NCI-H1436 treated with DMSO at 0.1 percent for 48 hours (cell line): ENCODE measurements around the gene SLC35A1.

Experiments
- DNase-seq: peaks from one replicate; lab custom pipeline; 2025; lab: John Stamatoyannopoulos, UW

Gene SLC35A1

GRCh38 chr6:87529221-87529620 is 56.4 kb downstream of the SLC35A1 start:
- no peak for DNase-seq

DNA sequence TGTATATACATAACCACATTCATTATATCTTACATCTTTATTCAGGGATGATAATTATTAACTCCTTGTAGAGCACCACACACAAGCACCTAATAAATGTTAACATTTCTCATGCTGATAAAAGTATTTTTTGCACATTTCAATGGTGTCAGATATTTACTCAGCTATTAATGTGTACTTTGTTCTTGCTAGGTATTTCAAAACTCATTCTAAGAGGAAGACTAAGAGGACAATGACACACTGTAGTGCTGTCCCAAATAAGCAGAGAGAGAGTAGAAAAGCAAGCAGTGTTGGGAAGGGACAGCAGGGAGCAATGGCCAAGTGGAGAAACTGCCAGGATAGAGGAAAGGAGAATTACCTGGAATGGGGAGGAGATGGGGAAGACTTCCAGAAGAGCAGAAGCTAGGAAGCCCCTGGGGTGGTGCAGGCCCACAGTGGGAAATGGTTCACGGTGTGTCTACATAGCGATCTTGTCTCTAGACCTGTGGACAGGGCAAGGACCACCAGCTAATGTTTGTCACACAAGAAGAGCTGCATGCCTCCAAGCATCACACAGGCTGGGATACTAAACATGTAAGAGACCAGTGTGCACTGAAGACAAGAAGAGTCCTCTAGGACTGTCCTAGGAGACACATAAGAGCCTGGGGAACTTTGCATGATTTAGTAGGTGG is 61.7 kb downstream of the SLC35A1 start:
- no peak for DNase-seq

GRCh38 chr6:87538510-87539260 is 65.9 kb downstream of the SLC35A1 start:
- no peak for DNase-seq

GRCh38 chr6:87539554-87539953 is 66.8 kb downstream of the SLC35A1 start:
- no peak for DNase-seq

- DNase-seq: no peak
Observed at GRCh38 chr6:87540539-87540938, 67.8 kb downstream of the SLC35A1 start.

DNA sequence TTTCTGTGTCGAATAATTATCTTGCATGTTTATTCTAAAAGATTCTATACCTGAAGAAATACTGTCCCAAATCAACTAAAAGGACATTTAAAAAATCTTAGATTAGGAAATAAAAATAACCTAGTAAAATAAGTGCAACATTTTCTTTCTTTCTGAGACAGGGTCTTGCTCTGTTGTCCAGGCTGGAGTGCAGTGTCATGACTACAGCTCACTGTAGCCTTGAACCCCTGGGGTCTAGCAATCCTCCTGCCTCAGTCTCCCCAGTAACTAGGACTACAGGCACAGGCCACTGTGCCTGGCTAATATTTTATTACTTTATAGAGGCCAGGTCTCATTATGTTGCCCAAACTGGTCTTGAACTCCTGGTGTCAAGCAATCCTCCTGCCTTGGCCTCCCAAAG is 68.3 kb downstream of the SLC35A1 start:
- no peak for DNase-seq

GRCh38 chr6:87541744-87542143 is 69.0 kb downstream of the SLC35A1 start:
- DNase-seq: no peak

- no peak for DNase-seq
Observed at GRCh38 chr6:87543696-87544473, 71.1 kb downstream of the SLC35A1 start.

GRCh38 chr6:87544474-87544735 is 71.6 kb downstream of the SLC35A1 start:
- DNase-seq: no peak

GRCh38 chr6:87551799-87552198 is 79.0 kb downstream of the SLC35A1 start:
- no peak for DNase-seq

DNA sequence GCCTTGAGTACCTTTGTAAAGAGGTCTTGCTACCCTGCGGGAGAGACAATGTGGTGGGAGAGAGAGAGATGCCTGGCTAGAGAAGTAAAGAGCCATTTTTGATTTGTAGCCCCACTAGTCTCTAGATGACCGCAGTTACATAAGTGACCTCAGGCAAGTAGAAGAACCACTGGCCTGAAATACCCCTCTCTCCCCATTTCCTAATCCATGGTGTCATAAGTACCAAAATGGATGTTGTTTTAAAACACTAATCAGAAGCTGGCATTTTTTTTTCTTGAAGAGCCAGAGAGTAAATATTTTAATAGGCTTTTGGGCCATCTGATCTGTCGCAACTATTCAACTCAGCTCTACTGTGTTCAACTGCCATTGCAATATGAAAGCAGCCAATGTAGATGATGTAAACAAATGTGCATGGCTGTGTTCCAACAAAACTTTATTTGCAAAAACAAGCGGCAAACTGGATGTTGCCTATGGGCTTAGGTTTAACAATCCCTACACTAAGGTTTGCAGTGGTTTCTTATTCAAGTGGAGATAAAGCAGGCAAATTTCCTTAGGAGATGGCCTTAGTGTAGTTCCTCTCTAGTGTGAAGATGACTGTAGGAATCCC is 80.5 kb downstream of the SLC35A1 start:
- no peak for DNase-seq

DNA sequence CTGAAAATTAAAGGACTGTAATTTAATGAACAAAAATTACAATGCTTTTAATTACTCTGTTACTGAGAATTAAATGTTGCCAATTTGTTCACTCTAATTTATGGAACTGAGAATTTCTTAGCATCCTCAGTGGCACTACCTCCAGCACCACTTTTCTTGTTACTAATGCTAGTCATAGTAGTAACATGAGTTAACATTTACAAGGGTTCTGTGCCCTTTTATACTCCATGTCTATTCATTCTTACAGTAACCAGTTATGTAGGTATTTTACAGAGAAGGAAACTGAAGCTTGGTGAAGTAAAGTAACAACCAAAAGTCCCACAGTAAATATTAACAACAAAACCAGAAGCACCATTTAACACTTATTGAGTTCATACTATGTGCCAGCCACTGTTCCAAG is 82.7 kb downstream of the SLC35A1 start:
- no peak for DNase-seq

GRCh38 chr6:87558446-87558845 is 85.7 kb downstream of the SLC35A1 start:
- no peak for DNase-seq

DNA sequence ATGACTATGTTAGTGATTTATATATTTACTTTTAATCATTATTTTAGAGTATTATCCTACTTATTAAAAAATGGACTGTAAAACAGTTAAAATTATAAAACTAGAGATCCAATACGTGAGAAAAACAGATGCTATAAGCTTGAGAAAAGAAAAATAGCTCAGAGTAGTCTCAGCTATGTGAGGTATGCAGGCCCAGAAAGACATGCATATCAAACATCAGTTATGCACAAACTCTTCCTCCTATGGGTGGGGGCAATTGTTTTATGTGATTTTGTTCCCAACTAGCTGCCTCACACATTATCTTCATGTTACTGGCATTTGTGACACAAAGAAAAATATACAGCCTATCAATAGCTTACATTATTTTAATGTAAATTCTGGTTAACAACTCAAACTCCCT is 88.2 kb downstream of the SLC35A1 start:
- DNase-seq: no peak
